GM21717 (cell line): Measurements from ENCODE around the gene KLHL17.
A peak's percentile ranks its signal among the peaks of the same experiment; 100 is the strongest.
"Not testable (repeated sequence)": the region's sequence is repeated elsewhere in the genome, so short reads cannot be mapped to it uniquely, and the experiment has no call there.

Source experiments
- ATAC-seq: cut with Tn5 transposase; IDR thresholded peaks from one replicate; pipeline ENCODE4 v1.9.1; 2021; ENCODE audit warnings: mild to moderate bottlenecking, moderate library complexity; ENCODE audit not compliant: unreplicated experiment

KLHL17 gene

DNA sequence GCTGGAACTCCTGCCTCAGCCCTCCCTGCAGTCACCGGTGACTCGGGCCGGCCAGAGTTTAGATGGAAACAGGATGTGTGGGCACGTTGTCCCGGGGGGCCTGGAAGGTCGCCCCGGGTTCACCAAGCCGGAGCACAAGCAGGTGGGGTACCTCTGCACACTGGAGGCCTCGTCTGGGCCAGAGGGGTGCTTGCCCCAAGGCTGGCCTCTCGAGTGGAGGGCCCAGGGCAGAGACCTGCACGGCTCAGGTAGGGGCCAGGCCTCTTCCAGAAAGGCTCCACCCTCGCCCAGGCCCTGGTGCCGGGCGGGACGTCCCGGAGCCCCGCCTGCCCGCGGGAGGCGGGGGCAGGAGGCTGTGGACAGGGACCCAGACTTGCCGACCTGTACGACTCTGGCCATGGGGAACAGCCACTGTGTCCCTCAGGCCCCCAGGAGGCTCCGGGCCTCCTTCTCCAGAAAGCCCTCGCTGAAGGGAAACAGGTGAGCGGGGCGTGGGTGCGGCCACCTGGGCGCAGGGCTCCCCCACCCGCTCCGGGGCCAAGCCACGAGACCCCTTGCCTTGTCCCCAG is 5.8 kb downstream of the KLHL17 start, which contains the start of gene PLEKHN1:
TSS of gene PLEKHN1 (plus strand) at position 348 of the 569 bp plus-strand sequence. CDS start at position 398, 50 bp downstream.
- ATAC-seq, result peak; percentile 32

DNA sequence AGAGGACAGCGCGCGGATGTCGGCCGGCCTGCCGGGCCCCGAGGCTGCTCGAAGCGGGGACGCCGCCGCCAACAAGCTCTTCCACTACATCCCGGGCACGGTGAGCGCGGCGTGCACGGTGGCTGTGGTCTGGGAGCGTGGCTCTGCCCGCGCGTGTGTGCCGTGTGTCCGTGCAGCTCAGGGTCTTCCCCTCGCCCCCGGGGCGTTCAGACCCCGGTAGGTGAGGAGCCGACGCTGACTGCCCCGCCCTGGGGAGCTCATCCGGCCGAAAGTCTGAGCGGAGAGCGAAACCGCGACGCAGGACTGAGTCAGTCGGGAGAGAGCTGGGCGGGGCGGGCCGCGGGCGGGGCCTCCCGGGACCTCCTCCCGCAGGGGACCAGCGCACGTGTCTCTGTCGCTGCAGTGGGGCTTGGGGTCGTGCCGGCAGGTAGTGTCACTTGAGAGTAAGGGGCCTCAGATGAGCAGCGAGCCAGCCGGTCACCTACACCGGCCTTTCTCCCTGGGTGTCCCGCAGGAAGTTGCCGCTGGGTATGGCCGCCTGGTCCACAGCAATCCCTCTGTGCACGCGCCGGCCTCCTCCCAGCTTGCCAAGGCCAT is 6.4 kb downstream of the KLHL17 start:
- ATAC-seq, result peak; percentile 51

DNA sequence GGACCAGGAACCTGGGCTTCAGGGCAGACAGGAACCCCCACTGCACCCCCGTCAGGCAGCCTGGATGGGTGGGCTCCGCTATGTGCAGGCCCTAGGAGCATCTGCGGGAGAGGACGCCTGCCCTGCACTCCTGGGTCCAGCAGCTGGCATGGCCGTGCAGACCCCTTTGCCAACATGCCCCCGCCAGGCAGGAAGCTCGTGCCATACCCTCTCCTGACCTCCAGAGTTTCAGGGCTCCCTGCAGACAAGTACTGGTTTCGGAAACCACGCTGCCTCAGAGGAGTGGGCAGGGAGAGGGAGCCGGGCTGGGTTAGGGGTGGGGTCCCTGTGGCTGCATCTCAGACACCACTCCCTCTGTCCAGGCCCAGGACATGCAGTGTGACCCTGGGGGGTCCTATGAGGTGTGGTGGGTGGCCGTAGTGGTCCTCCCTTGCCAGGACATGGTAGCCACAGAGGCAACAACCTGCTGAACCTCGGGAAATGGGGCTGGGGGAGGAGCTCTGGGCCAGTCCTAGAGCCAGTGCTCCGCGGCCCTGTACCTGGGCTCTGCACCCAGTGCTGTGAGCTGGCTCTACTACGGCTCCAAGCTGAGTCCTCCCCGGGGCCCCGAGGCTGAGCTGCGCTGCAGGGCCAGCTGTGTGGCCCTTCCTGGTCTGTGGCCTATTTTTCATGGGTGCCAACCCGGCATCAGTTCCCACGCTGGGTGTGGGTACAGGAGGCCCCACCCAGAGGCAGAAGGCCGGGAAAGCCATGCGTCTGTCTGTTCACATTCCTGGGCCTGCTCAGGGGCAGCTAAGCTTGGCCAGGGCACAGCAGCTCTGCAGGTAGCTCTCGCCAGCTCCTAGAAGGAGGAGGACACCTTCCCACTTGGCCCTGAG is 7.3 kb downstream of the KLHL17 start:
- ATAC-seq, result no peak

DNA sequence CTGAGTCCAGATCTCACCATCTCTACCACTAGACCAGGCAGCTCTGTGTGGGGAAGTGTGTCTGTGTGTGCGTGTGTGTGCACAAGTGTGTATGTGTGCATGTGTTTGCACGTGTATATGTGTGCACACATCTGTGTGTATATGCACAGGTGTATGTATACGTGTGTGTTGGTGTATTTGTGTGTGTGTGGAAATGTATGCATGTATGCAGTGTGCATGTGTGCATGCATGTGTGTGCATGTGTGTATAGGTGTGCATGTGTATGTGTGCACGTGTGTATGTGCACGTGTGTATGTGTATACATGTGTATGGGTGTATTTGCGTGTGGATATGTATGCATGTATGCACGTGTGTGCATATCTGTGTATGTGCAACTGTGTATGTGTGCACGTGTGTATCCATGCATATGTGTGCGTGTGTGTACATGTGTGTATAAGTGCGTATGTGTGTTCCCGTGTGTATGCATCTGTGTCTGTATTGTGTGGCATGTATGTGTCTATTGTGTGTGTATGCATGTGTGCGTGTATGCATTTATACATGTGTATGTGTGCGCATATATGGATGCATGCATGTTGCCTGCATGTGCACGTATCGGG is 9.0 kb downstream of the KLHL17 start:
- no peak for ATAC-seq

DNA sequence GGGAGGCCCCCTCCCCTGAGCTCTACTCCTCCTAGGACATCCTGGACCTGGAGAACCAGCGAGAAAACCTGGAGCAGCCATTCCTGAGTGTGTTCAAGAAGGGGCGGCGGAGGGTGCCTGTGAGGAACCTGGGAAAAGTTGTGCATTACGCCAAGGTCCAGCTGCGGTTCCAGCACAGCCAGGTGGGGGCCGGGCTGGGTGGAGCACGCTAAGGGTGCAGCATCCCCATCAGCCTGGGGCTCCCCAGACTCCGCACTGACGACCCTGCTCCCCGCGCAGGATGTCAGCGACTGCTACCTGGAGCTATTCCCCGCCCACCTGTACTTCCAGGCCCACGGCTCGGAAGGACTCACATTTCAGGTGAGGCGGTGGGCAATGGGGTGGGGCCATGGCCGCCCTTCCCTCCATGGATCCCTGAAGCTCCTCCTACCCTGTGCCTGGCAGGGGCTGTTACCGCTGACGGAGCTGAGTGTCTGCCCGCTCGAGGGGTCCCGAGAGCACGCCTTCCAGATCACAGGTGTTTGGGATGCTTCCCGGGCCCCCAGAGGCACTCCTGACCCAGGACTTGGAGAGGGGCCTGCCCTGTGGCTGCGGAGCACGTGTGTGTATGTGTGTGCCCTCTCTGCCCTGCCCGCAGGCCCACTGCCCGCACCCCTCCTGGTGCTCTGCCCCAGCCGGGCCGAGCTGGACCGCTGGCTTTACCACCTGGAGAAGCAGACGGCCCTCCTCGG is 10.0 kb downstream of the KLHL17 start:
- ATAC-seq, result no peak

DNA sequence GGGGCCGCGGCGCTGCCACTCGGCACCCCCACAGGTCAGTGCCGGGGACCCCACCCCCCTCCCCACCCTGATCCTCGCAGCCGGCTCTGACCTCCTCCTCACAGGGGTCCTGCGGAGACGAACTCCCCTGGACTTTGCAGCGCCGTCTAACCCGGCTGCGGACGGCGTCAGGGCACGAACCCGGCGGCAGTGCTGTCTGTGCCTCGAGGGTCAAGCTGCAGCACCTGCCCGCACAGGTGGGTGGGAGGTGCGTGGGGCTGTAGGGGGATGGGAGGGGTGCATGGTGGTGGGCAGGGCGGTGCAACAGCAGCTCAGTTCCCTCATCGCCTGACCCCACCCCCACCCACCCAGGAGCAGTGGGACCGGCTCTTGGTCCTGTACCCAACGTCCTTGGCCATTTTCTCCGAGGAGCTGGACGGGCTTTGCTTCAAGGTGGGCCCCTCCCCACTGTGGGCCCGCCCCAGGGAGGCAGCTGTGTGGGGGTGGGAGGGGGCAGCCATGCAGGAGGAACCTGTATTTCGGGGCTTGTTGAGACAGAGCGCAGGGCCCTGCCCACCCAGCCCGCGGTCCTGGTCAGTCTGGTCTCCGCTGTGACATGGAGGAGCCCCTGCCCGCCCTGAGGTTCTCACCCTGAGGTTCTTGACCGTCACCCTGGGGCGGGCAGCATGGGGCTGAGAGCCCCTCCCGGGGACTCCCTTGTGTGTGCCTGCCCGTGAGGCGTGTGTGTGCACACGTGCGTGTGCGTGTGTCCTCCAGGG is 10.8 kb downstream of the KLHL17 start:
- no peak for ATAC-seq

DNA sequence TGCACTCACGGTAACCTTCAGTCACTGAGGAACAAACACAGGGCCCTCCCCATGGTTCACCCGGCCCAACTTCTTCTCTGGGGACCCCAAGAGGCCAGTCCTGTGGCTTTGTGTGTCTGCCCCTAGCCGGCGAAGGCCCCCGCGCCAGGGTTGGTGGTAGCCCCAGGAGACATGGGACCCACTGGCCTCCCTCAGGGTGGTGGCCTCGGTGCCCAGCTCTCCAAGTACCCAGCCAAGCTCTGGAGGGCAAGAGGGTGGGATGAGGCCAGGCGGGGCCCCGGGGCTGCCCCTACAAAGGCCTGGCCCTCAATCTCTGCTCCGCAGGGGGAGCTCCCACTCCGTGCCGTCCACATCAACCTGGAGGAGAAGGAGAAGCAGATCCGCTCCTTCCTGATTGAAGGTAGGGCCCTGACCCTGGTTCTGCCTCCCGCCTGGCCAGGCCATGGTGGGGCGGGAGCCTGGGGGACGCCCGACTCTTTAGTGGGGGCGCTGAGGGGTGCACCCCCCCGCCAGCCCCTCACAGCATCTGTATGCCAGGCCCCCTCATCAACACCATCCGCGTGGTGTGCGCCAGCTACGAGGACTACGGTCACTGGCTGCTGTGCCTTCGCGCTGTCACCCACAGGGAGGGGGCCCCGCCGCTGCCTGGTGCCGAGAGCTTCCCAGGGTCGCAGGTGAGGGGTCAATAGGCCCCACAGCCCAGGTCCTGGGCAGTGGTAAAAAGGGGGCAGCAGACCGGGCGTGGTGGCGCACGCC is 11.5 kb downstream of the KLHL17 start:
- no peak for ATAC-seq

DNA sequence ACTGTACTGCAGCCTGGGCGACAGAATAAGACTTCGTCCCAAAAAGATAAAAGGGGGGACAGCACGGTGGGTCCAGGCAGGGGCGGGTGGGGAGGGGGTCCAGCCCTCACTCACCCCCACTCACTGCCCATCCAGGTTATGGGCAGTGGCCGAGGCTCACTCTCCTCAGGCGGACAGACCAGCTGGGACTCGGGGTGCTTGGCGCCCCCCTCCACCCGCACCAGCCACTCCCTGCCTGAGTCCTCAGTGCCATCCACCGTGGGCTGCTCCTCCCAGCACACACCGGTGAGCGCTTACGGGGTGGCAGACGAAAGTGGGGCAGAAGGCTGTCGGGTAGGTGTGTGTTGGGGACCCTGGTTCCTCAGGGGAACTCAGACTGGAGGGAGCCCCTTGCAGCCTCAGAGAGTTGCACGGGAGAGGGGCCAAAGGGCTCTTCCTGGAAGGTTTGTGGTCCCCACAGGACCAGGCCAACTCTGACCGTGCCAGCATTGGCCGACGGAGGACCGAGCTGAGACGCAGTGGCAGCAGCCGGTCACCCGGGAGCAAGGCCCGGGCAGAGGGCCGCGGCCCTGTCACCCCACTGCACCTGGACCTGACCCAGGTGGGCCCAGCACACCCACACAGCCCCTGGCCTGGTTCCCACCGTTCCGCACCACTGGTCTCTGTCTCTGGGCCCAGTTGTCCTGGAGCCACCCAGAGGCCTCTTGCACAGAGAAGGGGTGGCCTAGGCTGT is 12.5 kb downstream of the KLHL17 start:
- ATAC-seq, result no peak

DNA sequence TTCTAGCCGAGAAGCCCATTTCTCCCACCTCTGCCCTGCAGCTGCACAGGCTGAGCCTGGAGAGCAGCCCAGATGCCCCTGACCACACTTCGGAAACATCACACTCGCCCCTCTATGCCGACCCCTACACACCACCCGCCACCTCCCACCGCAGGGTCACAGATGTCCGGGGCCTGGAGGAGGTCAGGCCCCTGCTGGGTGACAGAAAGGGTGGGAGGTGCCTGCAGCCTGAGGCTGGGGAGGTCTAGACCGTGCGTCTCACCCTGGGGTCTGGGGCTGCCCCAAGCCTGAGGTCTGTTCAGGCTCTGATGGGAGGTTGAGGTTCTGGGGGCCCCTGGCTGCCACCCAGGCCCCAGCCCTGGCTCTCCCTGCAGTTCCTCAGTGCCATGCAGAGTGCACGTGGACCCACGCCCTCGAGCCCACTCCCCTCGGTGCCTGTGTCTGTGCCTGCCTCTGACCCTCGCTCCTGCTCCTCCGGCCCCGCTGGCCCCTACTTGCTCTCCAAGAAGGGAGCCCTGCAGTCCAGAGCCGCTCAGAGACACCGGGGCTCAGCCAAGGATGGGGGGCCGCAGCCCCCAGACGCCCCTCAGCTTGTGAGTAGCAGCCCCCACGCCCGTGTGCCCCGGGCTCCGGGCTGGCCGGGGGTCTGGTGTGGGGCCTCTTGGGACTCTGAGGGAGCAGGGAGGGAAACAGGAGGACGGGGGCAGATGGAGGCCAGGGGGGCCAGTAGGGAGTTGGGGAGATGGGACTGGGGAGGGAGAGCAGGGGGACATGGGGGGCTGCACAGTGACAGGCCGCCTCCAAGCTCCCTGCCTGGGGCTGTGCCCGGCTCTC is 13.3 kb downstream of the KLHL17 start:
- no peak for ATAC-seq

DNA sequence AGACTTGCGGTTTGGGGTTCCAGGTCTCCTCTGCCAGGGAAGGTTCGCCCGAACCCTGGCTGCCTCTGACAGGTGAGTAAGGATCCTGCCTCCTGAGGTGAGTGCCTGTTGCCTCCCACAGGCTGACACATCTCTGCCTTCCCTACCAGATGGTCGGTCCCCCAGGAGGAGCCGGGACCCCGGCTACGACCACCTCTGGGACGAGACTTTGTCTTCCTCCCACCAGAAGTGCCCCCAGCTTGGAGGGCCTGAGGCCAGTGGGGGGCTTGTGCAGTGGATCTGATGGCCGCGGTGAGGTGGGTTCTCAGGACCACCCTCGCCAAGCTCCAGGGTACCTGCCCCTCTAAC is 13.9 kb downstream of the KLHL17 start:
- ATAC-seq, result no peak

DNA sequence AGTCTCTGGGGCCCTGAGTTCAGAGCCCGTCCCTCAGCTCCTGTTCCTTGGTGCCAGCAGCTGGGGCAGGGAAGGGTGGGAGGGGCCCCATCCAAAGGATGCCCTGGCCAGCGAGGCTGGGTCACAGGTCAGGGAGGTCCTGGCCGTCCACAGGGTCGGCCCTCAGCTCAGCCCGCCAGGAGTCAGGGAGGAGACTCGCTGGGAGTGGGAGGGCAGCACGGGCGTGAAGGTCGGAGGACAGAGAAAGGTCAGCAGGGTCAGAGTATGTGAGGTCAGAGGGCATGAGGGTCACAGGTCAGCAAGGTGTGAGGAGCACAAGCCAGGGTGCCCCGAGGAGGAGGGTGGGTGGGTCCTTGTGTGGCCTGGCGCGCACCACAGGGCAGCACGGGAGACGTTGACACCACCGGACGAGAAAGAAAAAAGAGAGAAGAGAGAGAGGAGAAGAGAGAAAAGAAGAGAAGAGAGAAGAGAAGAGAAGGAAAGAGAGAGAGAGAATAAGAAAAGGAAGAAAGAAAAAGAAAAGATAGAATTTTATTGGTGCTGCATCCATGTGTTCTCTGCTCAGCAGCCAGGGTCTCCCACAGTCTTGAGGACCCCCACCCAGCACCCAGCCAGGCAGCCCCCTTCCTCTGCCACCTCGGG is 14.4 kb downstream of the KLHL17 start:
- no peak for ATAC-seq

DNA sequence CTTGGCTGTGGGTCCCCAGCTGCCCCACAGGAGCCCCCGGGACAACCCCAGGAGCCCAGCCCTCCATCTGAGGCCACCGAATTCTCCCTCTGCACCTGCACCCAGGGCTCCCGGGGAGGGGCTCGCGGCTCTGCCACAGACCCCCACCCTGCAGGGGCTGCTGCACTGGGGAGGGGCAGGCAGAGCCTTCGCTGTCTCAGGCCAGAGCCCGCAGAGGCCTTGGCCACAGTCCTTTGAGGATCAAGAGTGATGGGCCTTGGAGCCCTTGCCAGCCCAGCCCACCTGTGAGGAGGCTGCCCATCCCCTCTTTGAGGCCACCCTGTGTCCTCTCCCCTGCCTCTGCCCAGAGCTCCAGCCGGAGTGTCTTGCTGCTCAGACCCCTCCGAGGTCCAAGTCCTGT is 15.0 kb downstream of the KLHL17 start:
- ATAC-seq, result no peak

DNA sequence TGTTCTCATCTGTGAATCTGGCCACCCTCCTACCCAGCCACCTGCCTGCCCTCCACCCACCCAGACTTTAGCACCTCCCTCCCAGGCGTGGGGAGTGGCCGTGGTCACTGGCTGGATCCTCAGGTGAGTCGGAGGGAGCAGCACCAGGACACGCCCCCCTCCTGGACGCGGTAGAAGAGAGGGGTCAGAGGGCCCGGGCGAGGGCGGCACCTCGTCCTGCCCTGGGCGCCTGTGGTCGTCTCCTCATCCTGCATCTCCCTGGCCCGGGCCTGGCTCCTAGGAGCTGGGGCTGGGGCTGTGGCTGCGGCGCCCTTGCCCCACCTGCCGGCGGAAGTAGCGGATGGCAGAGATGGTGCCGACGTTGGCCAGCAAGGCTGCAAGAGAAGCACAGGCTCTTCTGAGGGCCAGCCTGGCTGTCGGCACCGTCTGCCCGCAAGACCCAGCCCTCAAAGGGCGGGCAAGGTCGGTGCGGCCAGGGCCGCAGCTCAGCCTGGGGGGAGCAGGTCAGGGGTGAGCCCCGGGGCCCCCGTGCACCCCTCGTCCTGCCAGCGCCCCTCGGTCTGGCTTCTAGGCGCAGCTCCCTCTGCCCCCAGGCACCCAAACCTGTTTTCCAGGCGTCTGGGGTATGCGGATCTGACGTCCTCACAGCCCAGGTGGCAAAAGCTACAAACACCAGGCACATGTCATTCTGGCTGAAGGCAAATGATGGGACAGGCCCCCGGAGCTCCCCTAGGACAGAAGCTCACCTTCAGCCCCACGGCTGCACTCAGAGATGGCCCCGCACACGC is 15.7 kb downstream of the KLHL17 start:
- no peak for ATAC-seq

DNA sequence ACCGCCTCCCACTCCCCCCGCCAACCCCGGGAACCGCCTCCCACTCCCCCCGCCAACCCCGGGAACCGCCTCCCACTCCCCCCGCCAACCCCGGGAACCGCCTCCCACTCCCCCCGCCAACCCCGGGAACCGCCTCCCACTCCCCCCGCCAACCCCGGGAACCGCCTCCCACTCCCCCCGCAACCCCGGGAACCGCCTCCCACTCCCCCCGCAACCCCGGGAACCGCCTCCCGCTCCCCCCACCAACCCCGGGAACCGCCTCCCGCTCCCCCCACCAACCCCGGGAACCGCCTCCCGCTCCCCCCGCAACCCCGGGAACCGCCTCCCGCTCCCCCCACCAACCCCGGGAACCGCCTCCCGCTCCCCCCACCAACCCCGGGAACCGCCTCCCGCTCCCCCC is 16.4 kb downstream of the KLHL17 start:
- not testable (repeated sequence) for ATAC-seq

DNA sequence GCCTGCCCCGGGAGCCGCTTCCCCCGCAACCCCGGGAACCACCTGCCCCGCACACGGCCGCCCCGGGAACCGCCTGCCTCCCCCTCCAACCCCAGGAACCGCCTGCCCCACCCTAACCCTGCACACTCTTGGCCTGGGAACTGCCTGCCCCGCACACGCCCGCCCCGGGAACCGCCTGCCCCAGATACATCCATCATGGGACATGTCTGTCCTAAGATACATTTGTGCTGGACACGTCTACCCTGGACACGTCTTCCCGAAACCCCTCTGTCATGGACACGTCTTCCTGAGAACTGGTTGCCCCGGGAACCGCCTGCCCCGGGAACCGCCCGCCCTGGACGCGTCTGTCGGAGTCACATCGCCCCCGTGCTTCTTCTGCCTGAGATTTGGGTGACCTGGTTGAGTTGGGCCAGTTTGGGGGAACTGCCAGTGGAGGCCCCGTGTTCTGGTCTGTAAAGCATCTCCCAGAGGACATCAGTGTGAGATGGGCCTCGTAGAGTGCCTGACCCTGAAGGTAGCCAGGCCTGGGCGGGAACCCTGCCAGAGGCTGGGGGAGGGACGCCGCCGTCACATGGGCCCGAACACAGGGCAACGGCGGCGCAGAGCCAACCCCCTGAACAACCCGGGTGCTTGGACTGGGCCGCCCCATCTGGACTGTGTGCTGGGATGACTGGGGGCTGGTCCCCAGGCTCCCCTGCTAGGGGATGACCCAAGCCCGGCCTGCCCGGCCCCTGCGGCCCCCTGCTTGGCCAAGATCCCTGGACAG is 17.9 kb downstream of the KLHL17 start:
- no peak for ATAC-seq
